HUDEP-2 (cell line): ENCODE results near the gene S100A10.
A peak's percentile ranks its signal among the peaks of the same experiment; 100 is the strongest.

Experiments used
- DNase-seq, 76 experiments: peaks; one replicate each; lab custom pipeline; 2025; ENCODE audit not compliant: unreplicated experiment in 76 of 76; lab: John Stamatoyannopoulos, UW

The S100A10 gene, protein sequence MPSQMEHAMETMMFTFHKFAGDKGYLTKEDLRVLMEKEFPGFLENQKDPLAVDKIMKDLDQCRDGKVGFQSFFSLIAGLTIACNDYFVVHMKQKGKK

DNA sequence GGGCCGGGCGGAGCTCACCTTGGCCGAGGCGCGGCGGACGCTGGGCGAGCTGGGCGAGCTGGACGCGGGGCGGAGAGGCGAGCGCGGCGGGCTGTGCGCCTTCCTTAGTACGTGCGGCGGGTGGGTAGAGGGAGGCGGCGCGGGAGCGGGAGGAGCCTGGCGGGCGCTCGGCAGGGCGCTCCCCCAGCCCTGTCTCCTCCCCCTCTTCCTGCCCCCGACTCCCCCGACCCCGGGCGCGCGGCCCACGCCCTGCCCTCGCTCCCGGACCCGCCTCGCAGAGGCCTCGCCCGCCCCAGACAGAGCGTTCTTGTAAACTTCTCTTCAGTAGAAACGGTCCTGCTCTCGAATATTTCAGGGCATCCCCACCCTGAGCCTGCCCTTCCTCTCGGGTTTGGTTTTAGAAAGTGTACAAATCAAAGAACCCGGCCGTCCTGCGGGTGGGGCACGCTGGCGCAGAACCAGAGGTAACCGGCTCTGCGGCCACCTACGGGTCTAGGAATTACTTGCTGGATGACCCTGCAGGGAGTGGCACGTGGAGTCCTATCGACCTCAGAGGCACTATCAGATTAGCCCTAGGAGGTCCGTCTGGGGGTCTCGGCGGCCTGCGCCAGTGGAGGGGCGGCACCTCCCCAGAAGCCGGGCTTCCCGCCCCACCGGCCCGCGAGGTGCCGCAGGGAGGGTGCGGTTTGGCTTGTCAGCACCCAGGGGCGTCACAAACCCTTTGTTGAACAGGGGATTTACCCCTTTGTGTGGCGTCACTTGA is at the start of gene S100A10:
S100A10 (minus strand) TSS at position 126 of the 763 bp plus-strand sequence. CDS start 7,629 bp downstream, outside the sequence.
- DNase-seq: peak in 62 of 76 experiments; percentile 18 to 77 (median 60)

- DNase-seq: no peak
Measured at GRCh38 chr1:152042030-152042429, 48.4 kb upstream of the S100A10 start.

DNA sequence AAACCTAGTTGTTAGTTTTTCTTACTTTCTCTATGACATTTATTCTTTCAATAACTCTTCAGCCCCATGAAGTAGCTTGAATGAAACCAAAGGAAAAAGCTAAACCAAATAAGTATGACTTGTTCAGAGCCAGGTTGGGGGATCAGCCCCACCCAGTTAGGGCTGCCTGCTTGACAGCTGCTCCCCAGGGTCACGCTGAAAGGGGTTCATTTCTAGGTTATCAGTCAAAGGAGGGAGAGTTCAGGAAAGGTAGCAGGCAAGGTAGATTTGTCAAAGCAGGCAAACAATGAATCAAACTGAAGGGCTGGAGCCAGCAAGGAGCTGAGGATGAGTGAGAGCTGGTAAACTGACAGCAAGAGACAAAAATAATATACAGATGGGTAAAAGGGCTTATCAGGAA is 46.2 kb upstream of the S100A10 start:
- DNase-seq: no peak

GRCh38 chr1:152039461-152039860 is 45.8 kb upstream of the S100A10 start:
- no peak for DNase-seq

DNA sequence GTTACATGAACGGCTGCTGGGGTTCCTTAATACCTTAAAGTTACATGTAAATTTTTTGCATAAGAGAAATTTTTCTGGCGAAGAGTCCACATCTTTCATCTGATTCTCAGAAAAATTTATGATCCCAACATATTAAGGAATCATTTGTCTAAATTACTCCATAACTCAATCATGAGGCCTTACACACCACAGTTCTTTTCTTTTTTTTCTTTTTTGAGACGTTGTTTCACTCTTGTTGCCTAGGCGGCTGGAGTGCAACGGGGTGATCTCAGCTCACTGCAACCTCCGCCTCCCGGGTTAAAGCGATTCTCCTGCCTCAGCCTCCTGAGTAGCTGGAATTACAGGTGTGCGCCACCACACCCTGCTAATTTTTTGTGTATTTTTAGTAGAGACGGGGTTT is 45.2 kb upstream of the S100A10 start:
- DNase-seq: no peak

DNA sequence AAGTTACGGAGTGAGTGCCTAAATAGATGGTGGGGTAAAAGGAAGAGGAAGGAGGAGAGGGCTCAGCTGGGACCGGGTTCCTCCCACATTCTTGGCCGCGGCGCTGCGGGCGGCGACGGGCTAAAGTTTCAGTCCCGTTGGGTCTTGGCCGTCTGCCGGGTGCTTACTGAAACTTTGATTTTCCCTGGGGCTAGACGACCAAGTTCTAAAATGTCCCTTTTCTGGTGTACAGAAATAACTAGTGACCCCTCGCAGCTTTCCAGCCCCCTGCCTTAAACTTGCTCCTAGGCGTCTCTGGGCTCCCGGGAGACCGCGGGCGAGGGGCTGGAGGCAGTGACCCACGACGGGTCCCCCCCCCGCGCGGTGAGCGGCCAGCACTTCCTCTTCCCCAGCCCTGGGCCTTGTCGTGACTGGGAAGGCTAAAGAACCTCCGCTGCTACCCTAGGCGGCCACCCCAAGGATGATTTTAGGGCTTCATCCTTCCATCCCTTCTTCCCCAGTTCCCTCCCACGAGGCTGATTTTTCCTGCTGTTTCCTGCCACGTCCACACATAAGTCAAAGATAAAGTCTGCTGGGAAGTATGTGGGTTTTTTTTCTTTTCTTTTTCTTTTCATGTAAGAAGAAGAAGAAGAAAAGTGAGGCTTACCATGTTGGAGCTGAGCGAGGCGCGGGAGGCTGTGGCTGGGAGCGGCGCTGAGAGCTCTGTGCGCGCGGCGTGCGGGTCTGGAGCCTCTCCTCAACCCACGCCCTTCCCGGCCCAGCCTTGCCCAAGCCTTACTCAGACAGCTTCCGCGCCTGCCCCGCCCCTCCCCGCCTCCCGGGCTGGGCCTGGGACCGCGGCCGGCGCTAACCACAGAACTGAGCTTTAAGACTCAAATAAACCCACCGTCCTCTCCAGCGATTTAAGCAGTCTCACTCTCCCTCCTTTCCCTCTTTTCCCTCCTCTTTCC is 42.9 kb upstream of the S100A10 start, which contains the start of gene S100A11:
S100A11 (minus strand) TSS at position 738 of the 950 bp plus-strand sequence; CDS start at position 649, 89 bp downstream.
- DNase-seq: peak in 67 of 76 experiments; percentile 8 to 81 (median 57)

GRCh38 chr1:152035539-152036266 is 42.0 kb upstream of the S100A10 start:
- DNase-seq: peak in 4 of 76 experiments; percentile 2 to 42 (median 16)

- DNase-seq: peak in 53 of 76 experiments; percentile 4 to 70 (median 37)
Measured at GRCh38 chr1:152034654-152035538, 41.2 kb upstream of the S100A10 start.

DNA sequence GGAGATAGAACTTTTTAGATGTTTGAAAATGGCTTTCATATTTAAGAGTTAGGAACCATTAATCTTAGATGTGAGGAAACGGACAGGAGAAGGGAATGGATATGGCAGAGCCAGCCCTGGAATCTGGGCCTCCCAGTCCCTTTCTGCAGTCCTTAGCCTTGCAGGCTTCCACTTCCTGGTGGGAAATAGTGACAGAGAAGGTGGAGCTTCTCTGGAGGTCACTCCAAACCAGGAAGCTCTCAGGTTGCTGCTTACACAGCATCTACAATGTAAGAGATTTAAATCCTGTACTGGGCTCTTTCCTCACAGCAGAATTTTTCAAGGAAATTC is 40.6 kb upstream of the S100A10 start:
- DNase-seq: no peak

- DNase-seq: no peak
Measured at GRCh38 chr1:152029929-152030211, 36.2 kb upstream of the S100A10 start.

DNA sequence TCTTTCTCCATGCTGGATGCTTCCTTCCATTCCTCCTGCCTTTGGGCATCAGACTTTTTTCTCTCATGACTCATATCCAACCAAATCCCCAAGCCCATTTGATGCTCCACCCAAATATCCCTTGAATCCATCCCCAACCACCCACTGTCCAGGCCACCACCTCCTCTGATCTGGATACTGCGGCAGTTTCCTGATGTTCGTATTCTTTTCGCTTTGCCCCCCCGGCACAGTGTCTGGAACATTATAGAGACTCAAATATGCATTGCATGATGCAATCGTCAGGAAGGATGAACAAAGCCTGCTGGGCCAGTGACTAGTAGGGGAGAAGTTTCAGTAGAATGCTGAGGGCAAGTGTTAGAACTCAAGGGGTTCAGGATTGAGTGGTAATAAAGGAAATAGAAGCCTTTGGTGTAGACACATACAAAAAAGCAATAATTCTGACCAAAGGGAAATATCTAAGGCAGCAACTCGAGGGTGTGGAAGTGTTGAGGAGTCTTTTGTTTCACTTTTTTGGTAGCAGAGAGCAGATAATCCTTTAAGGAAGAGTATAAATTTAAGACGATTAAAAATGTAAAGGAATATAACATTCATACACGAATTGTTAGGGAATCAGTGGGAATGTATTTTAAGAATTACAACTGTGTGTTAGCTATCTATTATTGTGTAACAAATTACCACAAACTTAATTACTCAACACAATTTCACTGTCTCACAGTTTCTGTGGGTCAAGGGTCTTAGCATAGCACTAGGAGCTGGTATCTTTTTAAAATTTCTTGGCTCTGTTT is 35.7 kb upstream of the S100A10 start:
- DNase-seq: no peak

- no peak for DNase-seq
Measured at GRCh38 chr1:152026895-152027294, 33.2 kb upstream of the S100A10 start.

GRCh38 chr1:152024223-152024622 is 30.6 kb upstream of the S100A10 start:
- no peak for DNase-seq

- DNase-seq: no peak
Measured at GRCh38 chr1:152023221-152023620, 29.6 kb upstream of the S100A10 start.

- no peak for DNase-seq
Measured at GRCh38 chr1:152022474-152022873, 28.8 kb upstream of the S100A10 start.

DNA sequence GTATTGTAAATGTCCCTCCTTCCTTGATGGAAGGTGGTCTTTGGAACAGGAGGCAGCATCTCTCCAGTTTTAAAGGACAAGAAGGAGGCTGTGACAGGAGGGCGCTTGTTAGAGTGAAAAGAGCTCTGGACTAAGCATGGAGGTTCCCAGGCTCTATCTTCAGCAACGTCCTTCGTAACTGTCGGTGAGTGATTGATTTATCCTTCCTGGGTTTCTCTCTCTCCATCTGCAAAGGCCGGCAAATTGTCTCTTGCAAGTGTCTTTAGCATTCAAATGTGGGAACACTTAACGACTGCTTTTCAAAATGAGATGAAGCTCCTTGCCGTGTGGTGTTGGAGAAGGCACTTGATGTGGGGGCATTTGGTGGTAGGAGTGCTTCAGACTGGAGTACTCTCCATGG is 27.9 kb upstream of the S100A10 start:
- DNase-seq: no peak

- no peak for DNase-seq
Measured at GRCh38 chr1:152020849-152021248, 27.2 kb upstream of the S100A10 start.

DNA sequence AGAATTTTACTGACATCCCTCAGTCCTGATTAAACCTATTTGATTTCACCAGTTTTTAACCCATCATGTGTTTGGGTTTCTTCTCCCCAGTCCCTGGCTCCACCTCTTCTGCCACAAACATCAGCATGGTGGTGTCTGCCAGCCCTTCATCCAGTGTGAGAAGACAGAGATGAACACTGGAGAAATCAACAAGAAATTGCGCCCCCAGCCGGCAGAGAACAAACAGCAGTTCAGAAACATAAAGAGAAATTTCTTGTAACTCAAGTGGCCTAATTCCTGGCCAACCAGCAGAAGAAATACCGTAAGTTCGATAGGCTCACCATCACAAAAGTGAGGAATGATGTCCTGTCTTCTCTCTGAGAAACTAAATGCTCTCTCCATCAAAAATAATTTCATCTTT is 24.9 kb upstream of the S100A10 start:
- DNase-seq: peak in 27 of 76 experiments; percentile 3 to 42 (median 14)

DNA sequence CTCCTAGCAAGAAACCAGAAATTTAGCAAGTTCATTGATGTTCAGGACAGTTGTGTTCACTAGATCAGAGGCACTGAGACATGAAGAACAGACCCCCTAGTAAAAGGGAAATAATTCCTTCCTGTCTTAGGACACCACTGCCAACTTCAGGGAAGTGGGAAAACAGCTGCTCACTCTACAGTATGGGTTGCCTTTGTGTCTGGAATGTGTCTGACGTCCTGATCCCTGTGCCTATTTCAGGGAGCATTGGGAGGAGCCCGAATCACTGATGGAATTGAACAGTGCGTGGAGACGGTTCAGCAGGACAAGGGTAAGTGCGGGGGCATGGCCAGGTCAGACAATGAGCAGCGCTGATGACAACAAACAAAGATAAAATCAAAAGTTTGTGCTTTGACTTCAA is 22.1 kb upstream of the S100A10 start:
- DNase-seq: no peak
